K562 (cell line): ENCODE data around the gene FBXL3.

Experiments
- POLR2A ChIP-seq: fragments of 450-650 bp; conservative IDR thresholded peaks from 2 replicates; pipeline ENCODE4 v1.6.1; 2016
- RCOR1 ChIP-seq, 2 experiments: IDR thresholded peaks; 2 replicates each; pipeline ENCODE4 v1.6.1; 2012; ENCODE audit warnings: low read depth in 2 of 2, low read length in 2 of 2, borderline replicate concordance in 1 of 2, improper control_type of control experiment in 1 of 2
- ZNF197 ChIP-seq: fragments of 200-800 bp; sonication (Bioruptor generic); IDR thresholded peaks from 2 replicates; pipeline ENCODE4 v1.6.1; 2016; ENCODE audit warnings: low read depth, missing genetic modification characterization, missing compliant biosample characterization
- ZNF274 ChIP-seq: IDR thresholded peaks from 2 replicates; pipeline ENCODE4 v1.6.1; 2011; ENCODE audit warnings: low read depth, mild to moderate bottlenecking, low read length, moderate library complexity, borderline replicate concordance
- TF ChIP-seq, protein P1 (sequence below), 2 experiments: IDR thresholded peaks; 2 replicates each; pipeline ENCODE4 v1.6.1; 2012; ENCODE audit warnings: improper control_type of control experiment in 2 of 2, low read depth in 2 of 2, low read length in 2 of 2, borderline replicate concordance in 1 of 2
- TF ChIP-seq, protein P2 (sequence below), 3 experiments: IDR thresholded peaks in 2 of 3; conservative IDR thresholded peaks in 1 of 3; 2 replicates each; pipeline ENCODE4 v1.5.1; 2011 to 2012; ENCODE audit warnings: low read length in 3 of 3, mild to moderate bottlenecking in 3 of 3, control low read depth in 2 of 3, improper control_type of control experiment in 1 of 3, inconsistent platforms in 1 of 3, low read depth in 1 of 3, mixed read lengths in 1 of 3, moderate library complexity in 1 of 3; ENCODE audit not compliant: insufficient read depth in 2 of 3
- TF ChIP-seq, protein P3 (sequence below), 2 experiments: fragments of 450-650 bp in 1 of 2; sonication (generic) in 1 of 2; formaldehyde crosslinking in 1 of 2; IDR thresholded peaks in 1 of 2; conservative IDR thresholded peaks in 1 of 2; 2 replicates each; pipeline versions ENCODE4 v1.6.1 to v1.8.1; 2016 to 2023; ENCODE audit warnings: mild to moderate bottlenecking in 2 of 2, moderate library complexity in 2 of 2, inconsistent platforms in 1 of 2, missing genetic modification reagents in 1 of 2
- TF ChIP-seq, protein P4 (sequence below): fragments of 450-650 bp; IDR thresholded peaks from 2 replicates; pipeline ENCODE4 v1.6.1; 2016; ENCODE audit warnings: missing biosample characterization, missing genetic modification characterization

DNA sequence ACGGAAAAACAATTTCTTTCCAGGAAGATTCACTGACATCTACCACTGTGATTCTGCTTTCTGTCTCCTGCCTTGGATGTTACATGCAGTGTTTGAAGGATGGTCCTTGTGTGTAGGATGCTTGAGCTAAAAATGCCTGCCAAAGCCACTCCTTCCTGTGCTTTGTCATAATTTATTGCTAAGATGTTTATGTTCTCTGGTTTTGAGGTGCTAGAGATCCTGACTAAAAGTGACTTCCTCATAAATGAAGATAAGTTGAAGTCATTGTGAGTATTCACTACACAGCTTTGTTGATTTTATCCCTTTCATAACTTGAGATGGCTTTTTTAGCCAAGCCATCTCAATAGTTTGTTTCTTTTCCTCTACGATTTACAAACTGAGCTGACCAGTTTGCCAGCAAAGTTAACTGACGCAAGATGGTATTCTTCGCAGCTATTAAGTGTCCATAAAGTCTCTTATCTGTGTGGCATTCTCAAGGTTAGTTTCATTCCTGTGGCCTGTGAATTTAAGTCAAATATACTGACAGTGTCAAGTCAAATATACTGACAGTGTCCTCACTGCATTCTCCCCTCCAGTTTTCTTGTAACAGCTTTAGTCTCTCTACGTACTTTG lies 15.7 kb upstream of the FBXL3 start:
- TF ChIP-seq RCOR1 (IDR thresholded peaks at IDR 0.05; ENCODE audit: borderline replicate concordance in 1 of 2, low read depth in 2 of 2, low read length in 2 of 2) (no peak), ZNF274 (no peak), ZNF197 (CRISPR knock-in tag) (no peak), POLR2A (no peak)
- TF ChIP-seq, protein P1, sequence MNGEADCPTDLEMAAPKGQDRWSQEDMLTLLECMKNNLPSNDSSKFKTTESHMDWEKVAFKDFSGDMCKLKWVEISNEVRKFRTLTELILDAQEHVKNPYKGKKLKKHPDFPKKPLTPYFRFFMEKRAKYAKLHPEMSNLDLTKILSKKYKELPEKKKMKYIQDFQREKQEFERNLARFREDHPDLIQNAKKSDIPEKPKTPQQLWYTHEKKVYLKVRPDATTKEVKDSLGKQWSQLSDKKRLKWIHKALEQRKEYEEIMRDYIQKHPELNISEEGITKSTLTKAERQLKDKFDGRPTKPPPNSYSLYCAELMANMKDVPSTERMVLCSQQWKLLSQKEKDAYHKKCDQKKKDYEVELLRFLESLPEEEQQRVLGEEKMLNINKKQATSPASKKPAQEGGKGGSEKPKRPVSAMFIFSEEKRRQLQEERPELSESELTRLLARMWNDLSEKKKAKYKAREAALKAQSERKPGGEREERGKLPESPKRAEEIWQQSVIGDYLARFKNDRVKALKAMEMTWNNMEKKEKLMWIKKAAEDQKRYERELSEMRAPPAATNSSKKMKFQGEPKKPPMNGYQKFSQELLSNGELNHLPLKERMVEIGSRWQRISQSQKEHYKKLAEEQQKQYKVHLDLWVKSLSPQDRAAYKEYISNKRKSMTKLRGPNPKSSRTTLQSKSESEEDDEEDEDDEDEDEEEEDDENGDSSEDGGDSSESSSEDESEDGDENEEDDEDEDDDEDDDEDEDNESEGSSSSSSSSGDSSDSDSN (IDR thresholded peaks at IDR 0.05; ENCODE audit: borderline replicate concordance in 1 of 2, low read depth in 2 of 2, low read length in 2 of 2) = no peak
- TF ChIP-seq, protein P2, sequence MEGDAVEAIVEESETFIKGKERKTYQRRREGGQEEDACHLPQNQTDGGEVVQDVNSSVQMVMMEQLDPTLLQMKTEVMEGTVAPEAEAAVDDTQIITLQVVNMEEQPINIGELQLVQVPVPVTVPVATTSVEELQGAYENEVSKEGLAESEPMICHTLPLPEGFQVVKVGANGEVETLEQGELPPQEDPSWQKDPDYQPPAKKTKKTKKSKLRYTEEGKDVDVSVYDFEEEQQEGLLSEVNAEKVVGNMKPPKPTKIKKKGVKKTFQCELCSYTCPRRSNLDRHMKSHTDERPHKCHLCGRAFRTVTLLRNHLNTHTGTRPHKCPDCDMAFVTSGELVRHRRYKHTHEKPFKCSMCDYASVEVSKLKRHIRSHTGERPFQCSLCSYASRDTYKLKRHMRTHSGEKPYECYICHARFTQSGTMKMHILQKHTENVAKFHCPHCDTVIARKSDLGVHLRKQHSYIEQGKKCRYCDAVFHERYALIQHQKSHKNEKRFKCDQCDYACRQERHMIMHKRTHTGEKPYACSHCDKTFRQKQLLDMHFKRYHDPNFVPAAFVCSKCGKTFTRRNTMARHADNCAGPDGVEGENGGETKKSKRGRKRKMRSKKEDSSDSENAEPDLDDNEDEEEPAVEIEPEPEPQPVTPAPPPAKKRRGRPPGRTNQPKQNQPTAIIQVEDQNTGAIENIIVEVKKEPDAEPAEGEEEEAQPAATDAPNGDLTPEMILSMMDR (IDR thresholded peaks at IDR 0.05 in 2 of 3, conservative IDR thresholded peaks at IDR 0.05 in 1 of 3; ENCODE audit: insufficient read depth in 2 of 3, low read depth in 1 of 3, low read length in 3 of 3) = no peak
- TF ChIP-seq, protein P3, sequence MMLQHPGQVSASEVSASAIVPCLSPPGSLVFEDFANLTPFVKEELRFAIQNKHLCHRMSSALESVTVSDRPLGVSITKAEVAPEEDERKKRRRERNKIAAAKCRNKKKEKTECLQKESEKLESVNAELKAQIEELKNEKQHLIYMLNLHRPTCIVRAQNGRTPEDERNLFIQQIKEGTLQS (IDR thresholded peaks at IDR 0.05) = no peak
- TF ChIP-seq, protein P3 (CRISPR knock-in tag; conservative IDR thresholded peaks at IDR 0.05) = no peak
- TF ChIP-seq, protein P4, sequence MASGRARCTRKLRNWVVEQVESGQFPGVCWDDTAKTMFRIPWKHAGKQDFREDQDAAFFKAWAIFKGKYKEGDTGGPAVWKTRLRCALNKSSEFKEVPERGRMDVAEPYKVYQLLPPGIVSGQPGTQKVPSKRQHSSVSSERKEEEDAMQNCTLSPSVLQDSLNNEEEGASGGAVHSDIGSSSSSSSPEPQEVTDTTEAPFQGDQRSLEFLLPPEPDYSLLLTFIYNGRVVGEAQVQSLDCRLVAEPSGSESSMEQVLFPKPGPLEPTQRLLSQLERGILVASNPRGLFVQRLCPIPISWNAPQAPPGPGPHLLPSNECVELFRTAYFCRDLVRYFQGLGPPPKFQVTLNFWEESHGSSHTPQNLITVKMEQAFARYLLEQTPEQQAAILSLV (tag) = no peak
